Gastrocnemius medialis (tissue), 4 donors: ENCODE data around the gene PIMREG.

Experiments used
- POLR2A ChIP-seq, 2 donors: fragments of 450-650 bp; IDR thresholded peaks; one replicate each; pipeline ENCODE4 v1.6.1; 2017; ENCODE audit warnings: antibody characterized with exemption in 2 of 2, mild to moderate bottlenecking in 2 of 2, moderate library complexity in 2 of 2
- TF ChIP-seq, protein P1 (sequence below), 5 experiments: fragments of 450-650 bp in 3 of 5; fragments of 200-600 bp in 2 of 5; sonication (generic) in 2 of 5; IDR thresholded peaks in 4 of 5; conservative IDR thresholded peaks in 1 of 5; 1 replicate in 4 of 5; 2 replicates in 1 of 5; pipeline ENCODE4 v1.5.1; 2016 to 2019; ENCODE audit warnings: antibody characterized with exemption in 5 of 5, mild to moderate bottlenecking in 3 of 5, moderate library complexity in 3 of 5

DNA sequence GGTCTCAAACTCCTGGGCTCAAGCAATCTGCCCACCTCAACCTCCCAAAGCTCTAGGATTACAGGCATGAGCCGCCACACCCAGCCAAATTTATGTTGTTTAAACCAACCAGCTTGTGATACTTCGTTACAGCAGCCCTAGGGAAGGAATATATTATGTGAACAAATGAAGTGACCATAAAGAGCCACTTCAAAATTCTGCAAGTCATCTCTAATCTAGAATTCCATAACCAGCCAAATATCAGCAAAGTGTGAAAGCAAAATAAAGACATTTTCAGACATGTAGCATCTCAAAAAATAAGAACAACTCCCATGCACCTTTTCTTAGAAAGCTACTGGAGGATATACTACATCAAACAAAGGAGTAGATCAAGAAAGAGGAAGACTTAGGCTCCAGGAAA, 45.3 kb upstream of the PIMREG start:
- TF ChIP-seq, protein P1, sequence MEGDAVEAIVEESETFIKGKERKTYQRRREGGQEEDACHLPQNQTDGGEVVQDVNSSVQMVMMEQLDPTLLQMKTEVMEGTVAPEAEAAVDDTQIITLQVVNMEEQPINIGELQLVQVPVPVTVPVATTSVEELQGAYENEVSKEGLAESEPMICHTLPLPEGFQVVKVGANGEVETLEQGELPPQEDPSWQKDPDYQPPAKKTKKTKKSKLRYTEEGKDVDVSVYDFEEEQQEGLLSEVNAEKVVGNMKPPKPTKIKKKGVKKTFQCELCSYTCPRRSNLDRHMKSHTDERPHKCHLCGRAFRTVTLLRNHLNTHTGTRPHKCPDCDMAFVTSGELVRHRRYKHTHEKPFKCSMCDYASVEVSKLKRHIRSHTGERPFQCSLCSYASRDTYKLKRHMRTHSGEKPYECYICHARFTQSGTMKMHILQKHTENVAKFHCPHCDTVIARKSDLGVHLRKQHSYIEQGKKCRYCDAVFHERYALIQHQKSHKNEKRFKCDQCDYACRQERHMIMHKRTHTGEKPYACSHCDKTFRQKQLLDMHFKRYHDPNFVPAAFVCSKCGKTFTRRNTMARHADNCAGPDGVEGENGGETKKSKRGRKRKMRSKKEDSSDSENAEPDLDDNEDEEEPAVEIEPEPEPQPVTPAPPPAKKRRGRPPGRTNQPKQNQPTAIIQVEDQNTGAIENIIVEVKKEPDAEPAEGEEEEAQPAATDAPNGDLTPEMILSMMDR (IDR thresholded peaks at IDR 0.05 in 4 of 5, conservative IDR thresholded peaks at IDR 0.05 in 1 of 5) = no peak
- TF ChIP-seq POLR2A (IDR thresholded peaks at IDR 0.05) = no peak
